GM21529 (cell line): ENCODE data around the gene TRPV6.

Source experiments
- ATAC-seq: cut with Tn5 transposase; IDR thresholded peaks from one replicate; pipeline ENCODE4 v1.9.1; 2021; ENCODE audit not compliant: unreplicated experiment

Gene TRPV6

GRCh38 chr7:142886866-142887265 lies 1.3 kb upstream of the TRPV6 start:
- ATAC-seq = no peak

- ATAC-seq = no peak
Observed at GRCh38 chr7:142884286-142884640, 1.3 kb downstream of the TRPV6 start.

GRCh38 chr7:142883571-142884285 lies 1.8 kb downstream of the TRPV6 start:
- no peak for ATAC-seq

GRCh38 chr7:142883145-142883544 lies 2.4 kb downstream of the TRPV6 start:
- ATAC-seq = no peak

- ATAC-seq = no peak
Observed at GRCh38 chr7:142882338-142882678, 3.2 kb downstream of the TRPV6 start.

- ATAC-seq = no peak
Observed at GRCh38 chr7:142881586-142882337, 3.8 kb downstream of the TRPV6 start.

GRCh38 chr7:142880876-142881505 lies 4.6 kb downstream of the TRPV6 start:
- peak; percentile 61 for ATAC-seq

- ATAC-seq = no peak
Observed at GRCh38 chr7:142879060-142879459, 6.5 kb downstream of the TRPV6 start.

- ATAC-seq = no peak
Observed at GRCh38 chr7:142878315-142878714, 7.2 kb downstream of the TRPV6 start.

GRCh38 chr7:142876991-142877910 lies 8.3 kb downstream of the TRPV6 start:
- ATAC-seq = no peak

GRCh38 chr7:142876236-142876960 lies 9.1 kb downstream of the TRPV6 start:
- ATAC-seq = no peak

- no peak for ATAC-seq
Observed at GRCh38 chr7:142875456-142875855, 10.1 kb downstream of the TRPV6 start.

- no peak for ATAC-seq
Observed at GRCh38 chr7:142874837-142875236, 10.7 kb downstream of the TRPV6 start.

- ATAC-seq = no peak
Observed at GRCh38 chr7:142874409-142874808, 11.1 kb downstream of the TRPV6 start.

GRCh38 chr7:142873871-142874270 lies 11.7 kb downstream of the TRPV6 start:
- ATAC-seq = no peak

- peak; percentile 81 for ATAC-seq
Observed at GRCh38 chr7:142873281-142873784, 12.2 kb downstream of the TRPV6 start.

GRCh38 chr7:142872106-142872675 lies 13.4 kb downstream of the TRPV6 start:
- no peak for ATAC-seq

GRCh38 chr7:142871260-142872105 lies 14.1 kb downstream of the TRPV6 start:
- no peak for ATAC-seq
